B cell (primary cell): ENCODE measurements around the gene SLC22A13.

ENCODE experiments used
- CTCF ChIP-seq: fragments of 200-600 bp; IDR thresholded peaks from one replicate; pipeline ENCODE4 v1.8.0; 2022; ENCODE audit warnings: antibody characterized with exemption, mild to moderate bottlenecking
- EZH2 ChIP-seq: IDR thresholded peaks from 2 replicates; pipeline ENCODE4 v1.6.1; 2012; ENCODE audit warnings: borderline replicate concordance, low read depth, mild to moderate bottlenecking, moderate library complexity, low read length; ENCODE audit not compliant: insufficient read depth, poor library complexity, severe bottlenecking

GRCh38 chr3:38297537-38297936 lies 31.9 kb downstream of the SLC22A13 start:
- TF ChIP-seq CTCF, result no peak
- no peak for TF ChIP-seq EZH2
